GM06990 (cell line): ENCODE measurements around the gene GALNT6.

Source experiments
- DNase-seq: peaks from one replicate; pipeline ENCODE4 v3.0.0-alpha.2; 2011; ENCODE audit not compliant: insufficient read length; ENCODE audit errors: extremely low read depth
- H3K27me3 ChIP-seq: replicated peaks from 2 replicates; pipeline ENCODE4 v1.6.0; 2011; ENCODE audit warnings: low read length; ENCODE audit not compliant: control insufficient read depth, insufficient read depth
- H3K36me3 ChIP-seq: 2 replicates; pipeline ENCODE4 v1.5.1; 2011; ENCODE audit warnings: low read length; ENCODE audit not compliant: control insufficient read depth, insufficient read depth
- H3K4me3 ChIP-seq: replicated peaks from 2 replicates; pipeline ENCODE4 v1.5.1; 2011; ENCODE audit warnings: low read depth, mild to moderate bottlenecking, control low read depth, low read length
- TF ChIP-seq, protein P1 (sequence below): IDR thresholded peaks from 2 replicates; pipeline ENCODE4 v1.5.1; 2011; ENCODE audit warnings: low read length, control low read depth, mild to moderate bottlenecking, inconsistent platforms; ENCODE audit not compliant: insufficient read depth, poor library complexity, severe bottlenecking

Gene GALNT6

DNA sequence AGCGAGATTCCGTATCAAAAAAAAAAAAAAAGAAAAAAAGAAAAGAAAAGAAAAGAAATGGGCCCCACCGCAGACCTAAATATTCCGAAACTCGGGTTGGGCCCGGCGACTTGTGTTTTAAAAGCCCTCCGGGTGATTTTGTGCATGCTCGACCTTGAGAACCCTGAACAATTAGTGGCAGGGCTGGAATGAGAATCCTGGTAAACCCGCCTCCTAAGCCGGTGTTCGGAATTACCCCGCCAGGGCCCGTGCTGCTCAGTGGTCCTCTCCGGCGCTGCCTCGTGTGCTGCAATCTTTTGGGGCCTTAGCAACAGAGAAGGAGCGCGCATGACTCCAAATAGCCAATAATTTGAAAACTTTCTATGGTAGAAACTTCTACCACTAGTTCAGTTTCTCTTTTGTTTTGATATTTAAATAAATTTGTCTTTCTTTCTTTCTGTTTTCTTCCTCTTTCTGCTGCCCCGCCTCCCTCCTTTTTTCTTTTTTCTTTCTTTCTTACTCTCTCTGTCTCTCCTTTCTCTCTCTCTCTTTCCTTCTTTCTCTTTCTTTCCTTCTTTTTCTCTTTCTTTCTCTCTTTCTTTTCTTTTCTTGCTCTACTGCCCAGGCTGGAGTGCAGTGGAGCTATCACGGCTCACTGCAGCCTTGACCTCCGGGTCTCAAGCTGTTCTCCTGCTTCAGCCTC, 1.5 kb upstream of the GALNT6 start:
- Histone ChIP-seq H3K27me3 (no peaks in the 10 kb centered on the region), H3K4me3 (peak overlapping the region; percentile 81), H3K36me3 (no peaks in the 10 kb centered on the region)
- TF ChIP-seq, protein P1, sequence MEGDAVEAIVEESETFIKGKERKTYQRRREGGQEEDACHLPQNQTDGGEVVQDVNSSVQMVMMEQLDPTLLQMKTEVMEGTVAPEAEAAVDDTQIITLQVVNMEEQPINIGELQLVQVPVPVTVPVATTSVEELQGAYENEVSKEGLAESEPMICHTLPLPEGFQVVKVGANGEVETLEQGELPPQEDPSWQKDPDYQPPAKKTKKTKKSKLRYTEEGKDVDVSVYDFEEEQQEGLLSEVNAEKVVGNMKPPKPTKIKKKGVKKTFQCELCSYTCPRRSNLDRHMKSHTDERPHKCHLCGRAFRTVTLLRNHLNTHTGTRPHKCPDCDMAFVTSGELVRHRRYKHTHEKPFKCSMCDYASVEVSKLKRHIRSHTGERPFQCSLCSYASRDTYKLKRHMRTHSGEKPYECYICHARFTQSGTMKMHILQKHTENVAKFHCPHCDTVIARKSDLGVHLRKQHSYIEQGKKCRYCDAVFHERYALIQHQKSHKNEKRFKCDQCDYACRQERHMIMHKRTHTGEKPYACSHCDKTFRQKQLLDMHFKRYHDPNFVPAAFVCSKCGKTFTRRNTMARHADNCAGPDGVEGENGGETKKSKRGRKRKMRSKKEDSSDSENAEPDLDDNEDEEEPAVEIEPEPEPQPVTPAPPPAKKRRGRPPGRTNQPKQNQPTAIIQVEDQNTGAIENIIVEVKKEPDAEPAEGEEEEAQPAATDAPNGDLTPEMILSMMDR: no peak
- DNase-seq: peak; percentile 73

- H3K4me3 ChIP-seq: peak overlapping the region; percentile 81
- H3K36me3 ChIP-seq: no peaks in the 10 kb centered on the region
- no peak for DNase-seq
Observed at GRCh38 chr12:51390891-51391282, 319 bp downstream of the GALNT6 start.

DNA sequence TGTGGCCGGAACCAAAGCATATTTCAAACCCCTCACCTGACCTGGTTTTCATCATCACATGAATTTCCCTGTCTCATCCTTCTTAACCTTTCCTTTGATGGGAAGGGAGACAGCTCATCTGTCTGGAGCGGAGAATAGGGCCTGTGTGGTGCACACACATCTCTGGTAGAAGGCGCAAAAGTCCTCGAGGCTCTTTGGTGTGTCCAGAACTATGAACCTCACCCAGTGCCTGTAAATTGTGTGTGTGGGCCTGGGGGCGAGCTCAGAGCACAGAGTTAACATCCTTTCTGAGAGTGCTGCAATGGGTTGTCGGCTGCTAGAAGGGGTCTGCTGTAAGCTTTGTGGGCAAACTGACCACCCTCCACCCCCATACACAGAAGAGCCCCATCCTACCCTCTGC, 749 bp downstream of the GALNT6 start:
- Histone ChIP-seq H3K27me3 (no peaks in the 10 kb centered on the region), H3K4me3 (peak overlapping the region; percentile 81), H3K36me3 (no peaks in the 10 kb centered on the region)
- TF ChIP-seq, protein P1: no peak
- DNase-seq: no peak

More at GRCh38 chr12:51390891-51391282, 319 bp downstream of the GALNT6 start:
- no peaks in the 10 kb centered on the region for H3K27me3 ChIP-seq
- TF ChIP-seq, protein P1: no peak

DNA sequence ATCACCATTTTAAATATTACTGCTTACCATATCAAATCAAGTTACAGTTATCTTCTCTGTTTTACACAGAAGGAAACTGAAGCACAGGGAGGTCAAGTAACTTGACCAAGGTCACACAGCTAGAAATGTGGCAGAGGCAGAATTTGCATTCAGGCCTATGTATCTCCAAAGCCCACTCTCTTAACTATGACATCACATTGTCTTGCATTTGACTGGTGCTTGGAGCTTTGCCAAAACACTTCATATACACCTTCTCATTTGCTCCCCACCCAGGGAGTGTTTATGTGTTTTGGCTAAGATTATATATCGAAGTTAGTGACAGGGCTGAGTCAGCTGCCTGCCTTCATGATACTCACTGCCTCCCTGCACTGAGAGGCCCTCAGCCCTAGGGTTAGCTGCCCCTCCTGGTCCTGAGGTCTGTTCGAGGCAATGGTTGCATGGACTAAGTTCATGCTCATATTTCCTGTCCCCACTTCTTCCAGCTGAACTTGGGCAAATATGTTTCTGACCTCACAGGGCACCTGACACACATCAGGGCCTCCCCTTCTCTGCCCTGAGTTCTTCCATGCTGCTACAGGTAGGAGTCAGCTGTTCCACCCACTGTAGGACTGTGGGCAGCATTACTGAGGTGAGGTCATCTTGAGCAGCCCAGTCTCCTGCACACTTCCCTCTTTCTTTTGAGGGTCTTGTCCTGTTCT, 1.8 kb downstream of the GALNT6 start:
- TF ChIP-seq, protein P1: no peak
- H3K4me3 ChIP-seq: no peak overlapping the region
- no peaks in the 10 kb centered on the region for H3K27me3 ChIP-seq
- peak; percentile 24 for DNase-seq
- H3K36me3 ChIP-seq: no peaks in the 10 kb centered on the region

GRCh38 chr12:51388846-51389245, 2.4 kb downstream of the GALNT6 start:
- TF ChIP-seq, protein P1: no peak
- DNase-seq: no peak
- H3K36me3 ChIP-seq: no peaks in the 10 kb centered on the region
- H3K27me3 ChIP-seq: no peaks in the 10 kb centered on the region
- H3K4me3 ChIP-seq: no peak overlapping the region
